GM18951 (cell line): Measurements from ENCODE around the gene RNPEPL1.

Source experiments
- POLR2A ChIP-seq: IDR thresholded peaks from 4 replicates; pipeline ENCODE4 v1.6.1; 2011; ENCODE audit warnings: mild to moderate bottlenecking; ENCODE audit not compliant: insufficient read length, insufficient read depth; ENCODE audit errors: extremely low read depth
- in situ Hi-C: fragments of 300-500 bp; cut with MboI; formaldehyde crosslinking; loops from one replicate; pipeline ENCODE4 v1.12.0; 2022; ENCODE audit warnings: low sequenced_read_pairs, mixed read lengths, inconsistent platforms; ENCODE audit not compliant: unreplicated experiment

RNPEPL1 gene

GRCh38 chr2:240579771-240580614 is 11.7 kb downstream of the RNPEPL1 start:
- TF ChIP-seq POLR2A: no peak
- in situ Hi-C loops: no loop called here

GRCh38 chr2:240581811-240582210 is 13.5 kb downstream of the RNPEPL1 start:
- in situ Hi-C loops: no loop called here
- TF ChIP-seq POLR2A: no peak

- TF ChIP-seq POLR2A: no peak
- in situ Hi-C loops: no loop called here
Measured at GRCh38 chr2:240582781-240583180, 14.5 kb downstream of the RNPEPL1 start.

- no peak for TF ChIP-seq POLR2A
- in situ Hi-C loops: no loop called here
Measured at GRCh38 chr2:240583774-240584173, 15.5 kb downstream of the RNPEPL1 start.

GRCh38 chr2:240584486-240585031 is 16.3 kb downstream of the RNPEPL1 start:
- in situ Hi-C loops: no loop called here
- peak; percentile 80 for TF ChIP-seq POLR2A

- in situ Hi-C loops: no loop called here
- TF ChIP-seq POLR2A: peak; percentile 5
Measured at GRCh38 chr2:240585101-240585500, 16.8 kb downstream of the RNPEPL1 start.

GRCh38 chr2:240585681-240586197 is 17.5 kb downstream of the RNPEPL1 start:
- TF ChIP-seq POLR2A: no peak
- in situ Hi-C loops: no loop called here

- in situ Hi-C loops: no loop called here
- peak; percentile 78 for TF ChIP-seq POLR2A
Measured at GRCh38 chr2:240586198-240586918, 18.1 kb downstream of the RNPEPL1 start, which contains the start of gene CAPN10. Gene CAPN10, plus strand, starts transcription at chr2:240586734. Its CDS starts 178 bp downstream, at chr2:240586912.

- in situ Hi-C loops: no loop called here
- TF ChIP-seq POLR2A: no peak
Measured at GRCh38 chr2:240586919-240587800, 18.9 kb downstream of the RNPEPL1 start.

GRCh38 chr2:240588006-240588655 is 19.8 kb downstream of the RNPEPL1 start:
- in situ Hi-C loops: no loop called here
- TF ChIP-seq POLR2A: no peak

- in situ Hi-C loops: no loop called here
Measured at GRCh38 chr2:240588669-240589068, 20.4 kb downstream of the RNPEPL1 start.

GRCh38 chr2:240589375-240589774 is 21.1 kb downstream of the RNPEPL1 start:
- in situ Hi-C loops: no loop called here
- no peak for TF ChIP-seq POLR2A

More at GRCh38 chr2:240588669-240589068, 20.4 kb downstream of the RNPEPL1 start:
- no peak for TF ChIP-seq POLR2A
